Stimulated activated CD8-positive, alpha-beta memory T cell treated with anti-CD3 and anti-CD28 coated beads, Interleukin-2, amount 100 ng/mL, for 1 hour (primary cell): Measurements from ENCODE around the gene NME7.

Experiments used
- DNase-seq, 2 donors: peaks; one replicate each; pipeline ENCODE4 v3.0.0-alpha.2; 2020; ENCODE audit warnings: low read depth in 2 of 2

The NME7 gene

GRCh38 chr1:169085911-169086310 is 281.7 kb downstream of the NME7 start:
- no peak for DNase-seq
